ENCODE data around the gene CR1.
A peak's percentile ranks its signal among the peaks of the same experiment; 100 is the strongest.
"Not testable (repeated sequence)": the region's sequence is repeated elsewhere in the genome, so short reads cannot be mapped to it uniquely, and the experiment has no call there.

Gene CR1

GRCh38 chr1:207646171-207646570 is 150.2 kb downstream of the CR1 start:
- no peak for DNase-seq

GRCh38 chr1:207646944-207647579 is 151.1 kb downstream of the CR1 start:
- DNase-seq: no peak

- DNase-seq: no peak
These were observed 151.8 kb downstream of the CR1 start for GRCh38 chr1:207647671-207648333.

GRCh38 chr1:207648334-207649209 is 152.6 kb downstream of the CR1 start:
- no peak for DNase-seq

- no peak for DNase-seq
These were observed 153.3 kb downstream of the CR1 start for GRCh38 chr1:207649210-207649753.

- DNase-seq: no peak
These were observed 154.1 kb downstream of the CR1 start for GRCh38 chr1:207649865-207650580.

- DNase-seq: no peak
These were observed 155.6 kb downstream of the CR1 start for GRCh38 chr1:207651583-207651982.

- no peak for DNase-seq
These were observed 158.4 kb downstream of the CR1 start for GRCh38 chr1:207654320-207654719.

GRCh38 chr1:207658408-207658807 is 162.5 kb downstream of the CR1 start:
- DNase-seq: no peak

GRCh38 chr1:207658904-207659485 is 163.0 kb downstream of the CR1 start:
- DNase-seq: no peak

- no peak for DNase-seq
These were observed 163.7 kb downstream of the CR1 start for GRCh38 chr1:207659545-207660153.

- DNase-seq: not testable (repeated sequence)
These were observed 165.5 kb downstream of the CR1 start for GRCh38 chr1:207661420-207661819.

- no peak for DNase-seq
These were observed 170.4 kb downstream of the CR1 start for GRCh38 chr1:207666342-207666741.

- DNase-seq: no peak
These were observed 173.6 kb downstream of the CR1 start for GRCh38 chr1:207669528-207670009.

GRCh38 chr1:207670192-207670591 is 174.2 kb downstream of the CR1 start:
- DNase-seq: no peak

GRCh38 chr1:207670997-207671396 is 175.0 kb downstream of the CR1 start:
- DNase-seq: no peak

- peak; percentile 68 for DNase-seq
These were observed 176.7 kb downstream of the CR1 start for GRCh38 chr1:207672522-207673130.

- DNase-seq: no peak
These were observed 177.4 kb downstream of the CR1 start for GRCh38 chr1:207673399-207673798.

- DNase-seq: no peak
These were observed 180.2 kb downstream of the CR1 start for GRCh38 chr1:207676153-207676552.

GRCh38 chr1:207680590-207681388 is 184.8 kb downstream of the CR1 start:
- not testable (repeated sequence) for DNase-seq

All from NCI-H510A treated with DMSO at 0.1 percent for 48 hours (cell line).